ENCODE data around the gene BCAT1.
A peak's percentile ranks its signal among the peaks of the same experiment; 100 is the strongest.

The BCAT1 gene

DNA sequence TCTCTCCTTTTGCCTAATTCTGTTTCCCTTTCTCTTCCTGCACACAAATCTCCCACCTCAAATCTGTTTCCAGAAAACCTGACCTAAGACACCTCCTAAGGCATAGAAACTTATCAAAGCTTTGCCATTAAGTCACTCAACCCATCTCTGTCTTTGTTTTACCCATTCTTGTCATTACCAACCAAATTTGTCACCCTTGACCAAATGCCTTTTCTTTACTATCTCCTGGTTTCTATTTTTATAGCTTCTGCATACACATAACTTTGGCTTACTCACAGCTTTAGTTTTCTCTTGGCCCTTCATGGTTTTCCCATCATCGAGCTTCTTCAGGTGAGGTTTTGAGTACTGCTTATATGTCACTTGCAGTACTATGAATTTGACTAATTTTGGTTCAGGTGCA lies 184.2 kb downstream of the BCAT1 start:
- in situ Hi-C loops (cut with HindIII; ENCODE audit: low sequenced_read_pairs) = no loop called here
- TF ChIP-seq, protein P1, sequence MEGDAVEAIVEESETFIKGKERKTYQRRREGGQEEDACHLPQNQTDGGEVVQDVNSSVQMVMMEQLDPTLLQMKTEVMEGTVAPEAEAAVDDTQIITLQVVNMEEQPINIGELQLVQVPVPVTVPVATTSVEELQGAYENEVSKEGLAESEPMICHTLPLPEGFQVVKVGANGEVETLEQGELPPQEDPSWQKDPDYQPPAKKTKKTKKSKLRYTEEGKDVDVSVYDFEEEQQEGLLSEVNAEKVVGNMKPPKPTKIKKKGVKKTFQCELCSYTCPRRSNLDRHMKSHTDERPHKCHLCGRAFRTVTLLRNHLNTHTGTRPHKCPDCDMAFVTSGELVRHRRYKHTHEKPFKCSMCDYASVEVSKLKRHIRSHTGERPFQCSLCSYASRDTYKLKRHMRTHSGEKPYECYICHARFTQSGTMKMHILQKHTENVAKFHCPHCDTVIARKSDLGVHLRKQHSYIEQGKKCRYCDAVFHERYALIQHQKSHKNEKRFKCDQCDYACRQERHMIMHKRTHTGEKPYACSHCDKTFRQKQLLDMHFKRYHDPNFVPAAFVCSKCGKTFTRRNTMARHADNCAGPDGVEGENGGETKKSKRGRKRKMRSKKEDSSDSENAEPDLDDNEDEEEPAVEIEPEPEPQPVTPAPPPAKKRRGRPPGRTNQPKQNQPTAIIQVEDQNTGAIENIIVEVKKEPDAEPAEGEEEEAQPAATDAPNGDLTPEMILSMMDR (IDR thresholded peaks at IDR 0.05; ENCODE audit: low read depth, low read length) = no peak
- no peak overlapping the region for H3K4me3 ChIP-seq (ENCODE audit: low read depth, low read length)
- no peak for DNase-seq (ENCODE audit: low read depth, low spot score)

DNA sequence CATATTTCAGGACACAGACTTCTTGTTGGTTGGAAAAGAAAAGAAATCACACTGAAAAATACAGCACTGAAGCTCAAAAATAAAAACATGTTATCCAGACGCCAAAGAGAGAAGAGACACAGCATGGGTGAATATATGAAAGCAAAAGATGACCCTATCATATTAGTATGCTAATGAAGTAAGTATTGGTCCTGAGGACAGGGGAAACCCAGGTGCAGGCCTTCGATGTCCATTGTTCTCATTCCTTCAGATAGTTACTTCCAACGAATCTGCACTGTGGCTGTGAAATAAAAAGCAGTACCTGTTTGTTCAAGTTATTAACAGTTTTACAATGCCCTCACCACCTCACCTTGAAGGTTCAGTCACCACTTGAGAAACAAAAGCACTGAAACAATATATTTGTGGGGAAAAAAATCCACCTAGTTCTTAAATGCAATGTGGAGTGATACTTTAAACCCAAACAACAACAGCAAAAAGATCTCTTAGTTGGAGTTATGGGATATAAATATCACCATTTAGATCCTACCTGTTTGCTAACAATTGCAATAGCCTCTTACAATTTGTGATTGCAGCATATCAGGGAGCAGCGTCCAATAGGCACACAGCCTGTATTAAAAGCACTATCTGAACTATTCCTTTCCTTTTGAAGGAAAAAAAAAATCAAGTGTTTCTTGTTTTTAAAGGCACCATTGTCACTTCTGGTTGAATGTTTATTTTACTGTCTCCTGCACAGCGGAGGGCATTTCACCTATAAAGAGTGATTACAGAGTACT lies 188.1 kb downstream of the BCAT1 start:
- H3K4me3 ChIP-seq (ENCODE audit: low read depth, low read length) = no peak overlapping the region
- in situ Hi-C loops (cut with HindIII; ENCODE audit: low sequenced_read_pairs) = no loop called here
- no peak for DNase-seq (ENCODE audit: low read depth, low spot score)
- TF ChIP-seq, protein P1 (IDR thresholded peaks at IDR 0.05; ENCODE audit: low read depth, low read length) = no peak

DNA sequence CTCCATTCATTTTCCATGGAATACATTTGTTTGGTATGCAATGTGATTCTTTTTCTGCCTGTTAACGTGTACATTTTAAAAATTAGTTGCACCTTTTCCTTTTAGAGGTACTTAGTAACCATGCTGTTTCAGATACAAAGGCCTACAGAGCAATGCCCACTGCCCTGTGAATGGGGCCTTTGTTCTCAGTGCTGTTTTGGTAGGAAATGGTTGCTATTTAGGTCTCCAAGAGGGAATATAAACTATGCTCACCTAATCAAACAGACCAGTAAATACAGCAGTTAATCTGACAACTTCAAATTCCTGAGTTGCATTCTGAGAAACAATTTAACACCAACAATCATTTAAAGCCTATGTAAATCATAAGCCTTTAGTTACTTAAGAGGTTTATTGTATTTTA lies 188.7 kb downstream of the BCAT1 start:
- no peak overlapping the region for H3K4me3 ChIP-seq (ENCODE audit: low read depth, low read length)
- TF ChIP-seq, protein P1 (IDR thresholded peaks at IDR 0.05; ENCODE audit: low read depth, low read length) = no peak
- DNase-seq (ENCODE audit: low read depth, low spot score) = peak; percentile 33
- in situ Hi-C loops (cut with HindIII; ENCODE audit: low sequenced_read_pairs) = no loop called here

Data from astrocyte of the spinal cord (primary cell).